GDM1 (cell line): ENCODE results near the gene RGS6.
"Not testable (repeated sequence)": the region's sequence is repeated elsewhere in the genome, so short reads cannot be mapped to it uniquely, and the experiment has no call there.

Experiments used
- DNase-seq: peaks from one replicate; lab custom pipeline; 2025; lab: John Stamatoyannopoulos, UW

The RGS6 gene

GRCh38 chr14:72454388-72455160 is 522.3 kb downstream of the RGS6 start:
- no peak for DNase-seq

- DNase-seq = no peak
These were observed 525.4 kb downstream of the RGS6 start for GRCh38 chr14:72457641-72458040.

GRCh38 chr14:72462056-72462455 is 529.8 kb downstream of the RGS6 start:
- no peak for DNase-seq

GRCh38 chr14:72463291-72463866 is 531.1 kb downstream of the RGS6 start:
- DNase-seq = no peak

- DNase-seq = no peak
These were observed 532.0 kb downstream of the RGS6 start for GRCh38 chr14:72464226-72464625.

- DNase-seq = no peak
These were observed 534.1 kb downstream of the RGS6 start for GRCh38 chr14:72466325-72466724.

GRCh38 chr14:72471346-72471745 is 539.1 kb downstream of the RGS6 start:
- no peak for DNase-seq

- no peak for DNase-seq
These were observed 540.6 kb downstream of the RGS6 start for GRCh38 chr14:72472845-72473244.

GRCh38 chr14:72476657-72477499 is 544.6 kb downstream of the RGS6 start:
- no peak for DNase-seq

GRCh38 chr14:72477578-72477977 is 545.3 kb downstream of the RGS6 start:
- DNase-seq = not testable (repeated sequence)

GRCh38 chr14:72478471-72478893 is 546.3 kb downstream of the RGS6 start:
- DNase-seq = no peak

- no peak for DNase-seq
These were observed 547.3 kb downstream of the RGS6 start for GRCh38 chr14:72479461-72479931.

- DNase-seq = no peak
These were observed 548.4 kb downstream of the RGS6 start for GRCh38 chr14:72480464-72481243.

GRCh38 chr14:72483311-72483710 is 551.1 kb downstream of the RGS6 start:
- DNase-seq = no peak

GRCh38 chr14:72485695-72486094 is 553.5 kb downstream of the RGS6 start:
- DNase-seq = no peak

- DNase-seq = no peak
These were observed 556.3 kb downstream of the RGS6 start for GRCh38 chr14:72488514-72488913.

- no peak for DNase-seq
These were observed 560.0 kb downstream of the RGS6 start for GRCh38 chr14:72492196-72492595.

GRCh38 chr14:72495668-72496067 is 563.4 kb downstream of the RGS6 start:
- no peak for DNase-seq

- DNase-seq = no peak
These were observed 566.4 kb downstream of the RGS6 start for GRCh38 chr14:72498646-72499045.

- no peak for DNase-seq
These were observed 567.5 kb downstream of the RGS6 start for GRCh38 chr14:72499746-72500145.

GRCh38 chr14:72500234-72500838 is 568.1 kb downstream of the RGS6 start:
- no peak for DNase-seq
